ENCODE results near the gene NTNG2.
A peak's percentile ranks its signal among the peaks of the same experiment; 100 is the strongest.

The NTNG2 gene

DNA sequence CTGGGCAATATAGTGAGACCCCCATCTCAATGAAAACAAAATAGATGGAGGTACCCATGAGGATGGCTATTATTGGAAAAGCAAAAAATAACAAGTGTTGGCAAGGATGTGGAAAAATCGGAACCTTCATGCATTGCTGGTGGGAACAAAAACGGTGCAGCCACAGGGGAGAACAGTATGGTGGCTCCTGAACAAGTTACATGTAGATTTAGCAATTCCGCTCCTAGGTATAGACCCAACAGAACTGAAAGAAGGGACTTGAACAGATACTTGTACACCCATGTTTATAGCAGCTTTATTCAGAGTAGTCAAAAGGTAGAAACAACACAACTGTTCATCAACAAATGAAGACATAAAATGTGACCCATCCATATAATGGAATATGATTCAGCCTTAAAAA is 43.0 kb downstream of the NTNG2 start:
- no peak for DNase-seq (ENCODE audit: low spot score)

- DNase-seq (ENCODE audit: low spot score) = no peak
Measured at GRCh38 chr9:132207215-132207614, 45.4 kb downstream of the NTNG2 start.

- no peak for DNase-seq (ENCODE audit: low spot score)
Measured at GRCh38 chr9:132207839-132208615, 46.2 kb downstream of the NTNG2 start.

DNA sequence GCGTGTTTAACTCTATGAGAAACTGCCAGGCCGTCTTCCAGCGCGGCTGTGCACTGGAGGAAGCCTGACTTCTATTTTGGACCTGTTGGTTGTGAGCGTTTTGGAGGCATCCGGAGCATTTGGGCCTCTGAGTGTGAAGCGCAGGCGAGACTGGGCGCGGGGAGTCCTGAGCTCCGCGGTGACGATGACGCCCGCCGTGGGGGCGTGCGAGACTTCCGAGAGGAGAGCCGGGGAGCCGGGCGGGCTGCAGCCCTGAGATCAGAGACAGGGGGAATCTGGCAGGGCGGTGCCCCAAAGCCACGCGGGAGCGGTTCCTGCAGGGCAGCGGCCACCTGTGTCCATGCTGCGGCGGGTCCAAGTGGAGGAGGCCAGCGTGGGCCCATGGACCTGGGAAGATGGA is 47.4 kb downstream of the NTNG2 start:
- DNase-seq (ENCODE audit: low spot score) = no peak

DNA sequence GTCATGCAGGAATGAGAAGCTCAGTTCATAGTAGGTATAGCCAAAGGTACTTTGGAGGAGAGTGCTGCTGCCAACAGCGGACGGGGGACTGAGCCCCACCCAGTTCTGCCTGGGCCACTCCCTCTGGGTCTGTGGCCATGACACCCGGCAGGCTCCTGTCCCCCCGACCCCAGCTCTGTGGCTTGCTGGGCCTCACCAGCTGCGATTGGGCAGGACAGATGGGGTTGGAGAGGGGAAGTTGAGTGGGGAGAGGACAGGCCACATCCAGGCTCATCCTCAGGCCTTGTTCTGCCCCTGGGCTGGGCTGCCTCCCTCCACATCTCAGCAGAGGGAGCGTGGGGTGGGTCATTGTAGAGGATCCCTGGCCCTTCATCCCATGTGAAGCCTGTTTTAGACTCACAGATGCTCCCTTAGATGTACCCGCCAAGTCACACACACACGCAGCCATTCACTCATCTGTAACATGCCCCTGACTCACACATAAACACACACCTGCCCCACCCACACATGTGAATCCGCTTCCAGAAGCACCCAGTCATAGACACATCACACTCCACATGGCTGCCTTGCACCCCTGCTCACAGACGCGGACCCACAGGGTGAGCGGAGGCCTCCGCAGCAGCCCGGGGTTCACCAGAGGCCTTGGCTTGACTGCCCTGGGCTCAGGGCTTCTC is 48.8 kb downstream of the NTNG2 start:
- DNase-seq (ENCODE audit: low spot score) = no peak

- DNase-seq (ENCODE audit: low spot score) = no peak
Measured at GRCh38 chr9:132211570-132211969, 49.7 kb downstream of the NTNG2 start.

DNA sequence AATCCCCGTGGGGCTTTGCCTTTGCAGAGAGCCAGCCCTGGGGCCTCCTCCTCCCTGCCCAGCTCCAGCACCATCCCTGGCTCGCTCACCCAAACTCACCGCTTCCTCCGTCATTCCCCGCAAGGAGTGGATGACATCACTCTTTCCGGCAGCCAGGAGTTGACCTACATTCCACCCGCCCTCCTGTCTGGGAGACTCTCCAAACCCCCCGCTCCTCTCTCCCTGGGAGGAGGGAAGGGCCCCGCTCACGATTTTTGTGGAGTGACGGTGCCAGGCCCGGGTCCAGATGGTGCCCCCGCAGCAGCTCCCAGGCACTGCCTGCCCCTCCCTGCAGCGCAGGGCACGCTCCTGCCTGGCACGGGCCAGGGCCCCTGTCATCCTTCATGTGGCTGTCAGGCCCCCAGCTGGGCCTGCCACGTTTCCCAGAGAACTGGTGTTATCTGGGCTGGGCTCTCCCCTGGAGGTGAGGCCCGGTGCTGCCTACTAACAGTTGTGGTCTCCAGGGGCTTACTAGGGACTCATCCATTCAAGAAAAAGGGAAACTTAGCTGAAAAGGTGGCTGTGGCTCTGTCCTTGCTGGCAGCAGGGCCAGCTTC is 52.3 kb downstream of the NTNG2 start:
- DNase-seq (ENCODE audit: low spot score) = peak; percentile 79

DNA sequence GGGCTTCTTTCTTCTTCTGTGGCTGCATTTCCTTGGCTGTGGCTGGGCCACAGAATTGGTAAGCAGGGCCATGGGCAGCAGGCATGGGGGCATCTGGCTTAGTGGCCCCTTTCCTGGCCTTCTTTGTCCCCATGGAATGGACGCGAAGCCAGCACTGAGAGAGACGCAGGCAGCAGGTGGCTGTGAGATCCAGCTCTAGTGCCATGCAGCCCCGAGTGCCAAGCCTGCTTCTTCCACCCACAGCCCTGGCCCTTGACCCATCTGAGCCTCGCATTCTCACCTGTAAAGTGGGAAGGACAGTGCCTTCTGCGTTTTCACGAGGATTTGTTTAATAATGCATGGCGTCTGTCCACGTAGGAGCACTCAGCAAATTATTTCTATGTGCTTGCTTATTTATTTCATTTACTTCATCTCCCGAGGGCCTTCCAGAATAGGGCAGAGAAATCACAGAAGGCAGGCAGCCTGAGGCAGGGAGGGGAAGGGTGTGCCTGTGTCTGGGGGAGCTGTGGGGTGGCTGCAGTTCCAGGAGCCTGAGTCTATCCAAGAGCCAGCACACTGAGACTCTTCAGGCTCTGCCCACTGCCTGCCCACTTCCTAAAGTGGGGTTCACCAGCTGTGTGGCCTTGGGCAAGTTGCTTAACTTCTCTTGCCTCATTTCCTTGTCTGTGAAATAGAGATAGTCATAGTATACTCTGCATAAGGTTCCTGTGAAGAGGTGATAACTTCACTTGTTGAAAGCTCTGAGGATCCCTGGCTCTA is 55.2 kb downstream of the NTNG2 start:
- DNase-seq (ENCODE audit: low spot score) = no peak

GRCh38 chr9:132218208-132218607 is 56.4 kb downstream of the NTNG2 start:
- no peak for DNase-seq (ENCODE audit: low spot score)

- DNase-seq (ENCODE audit: low spot score) = no peak
Measured at GRCh38 chr9:132221941-132222340, 60.1 kb downstream of the NTNG2 start.

- no peak for DNase-seq (ENCODE audit: low spot score)
Measured at GRCh38 chr9:132224645-132225044, 62.8 kb downstream of the NTNG2 start.

DNA sequence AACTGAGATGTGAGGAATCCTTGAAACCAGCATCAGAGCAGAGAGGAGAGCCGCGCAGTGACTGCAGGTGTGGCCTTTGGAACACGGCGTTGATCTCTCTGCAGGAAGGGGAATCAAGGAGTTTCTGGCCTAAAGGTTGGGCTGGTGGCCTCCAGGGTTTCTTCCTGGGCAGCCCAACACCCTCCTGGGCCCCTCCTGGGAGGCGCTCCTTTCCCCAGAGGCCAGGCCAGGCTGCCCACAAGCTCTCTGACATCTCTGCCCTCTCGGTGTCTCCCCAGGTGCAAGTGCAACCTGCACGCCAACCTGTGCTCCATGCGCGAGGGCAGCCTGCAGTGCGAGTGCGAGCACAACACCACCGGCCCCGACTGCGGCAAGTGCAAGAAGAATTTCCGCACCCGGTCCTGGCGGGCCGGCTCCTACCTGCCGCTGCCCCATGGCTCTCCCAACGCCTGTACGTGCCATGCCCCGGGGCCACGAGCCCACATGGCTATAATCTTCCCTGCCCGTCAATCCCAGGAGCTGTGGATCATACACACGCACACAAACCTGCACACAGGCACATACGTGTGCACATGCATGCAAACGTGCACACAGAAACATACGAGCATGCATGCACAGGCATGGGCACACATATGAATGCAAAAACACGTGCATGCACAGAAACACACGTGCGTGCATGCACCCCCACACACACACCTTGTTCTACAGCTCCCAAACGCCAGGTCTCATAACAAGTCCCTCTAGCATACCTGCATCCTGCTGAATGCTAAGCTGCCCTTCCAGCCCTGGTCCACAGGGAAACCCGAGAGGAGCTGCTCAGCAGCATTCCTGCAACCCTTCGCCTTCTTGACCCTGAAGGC is 64.9 kb downstream of the NTNG2 start:
- DNase-seq (ENCODE audit: low spot score) = no peak

DNA sequence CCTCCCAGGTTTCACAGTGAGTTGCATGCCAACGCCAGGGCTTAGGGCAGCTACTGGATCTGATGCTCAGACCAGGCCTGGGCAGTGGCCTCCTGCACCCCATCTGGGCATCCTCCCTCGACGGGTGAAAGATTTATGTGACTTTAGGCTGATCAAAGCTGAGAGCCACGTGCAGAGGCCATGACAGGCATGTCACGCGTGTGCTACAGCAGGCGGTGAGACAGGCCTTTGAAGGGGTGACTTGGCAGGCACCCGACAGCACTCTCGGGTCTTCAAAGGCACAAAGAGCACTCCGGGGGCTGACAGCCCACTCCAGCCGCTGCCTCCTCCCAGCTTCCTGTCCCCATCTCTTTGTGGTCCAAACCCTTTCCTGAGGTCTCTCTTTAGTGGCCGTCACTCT is 66.2 kb downstream of the NTNG2 start:
- no peak for DNase-seq (ENCODE audit: low spot score)

DNA sequence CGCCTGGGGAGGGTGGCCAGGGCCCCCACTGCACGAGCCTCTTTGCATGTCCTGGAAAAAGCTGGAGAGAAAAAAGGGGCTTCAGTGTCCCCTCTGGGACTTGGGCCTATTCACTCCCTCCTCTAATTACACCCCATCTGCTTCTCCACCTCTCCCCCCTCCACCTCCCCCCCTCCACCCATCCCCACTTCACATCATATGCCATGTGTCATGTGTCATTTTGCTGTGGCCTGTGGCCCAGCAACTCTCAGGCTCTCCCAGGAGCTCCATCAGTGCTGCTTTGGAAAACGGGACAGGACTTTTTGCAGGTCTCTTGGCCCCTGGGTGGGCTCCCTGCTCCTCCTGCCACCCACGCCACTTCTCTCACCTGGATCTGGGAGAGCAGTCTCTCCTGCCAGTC is 68.7 kb downstream of the NTNG2 start:
- DNase-seq (ENCODE audit: low spot score) = no peak

DNA sequence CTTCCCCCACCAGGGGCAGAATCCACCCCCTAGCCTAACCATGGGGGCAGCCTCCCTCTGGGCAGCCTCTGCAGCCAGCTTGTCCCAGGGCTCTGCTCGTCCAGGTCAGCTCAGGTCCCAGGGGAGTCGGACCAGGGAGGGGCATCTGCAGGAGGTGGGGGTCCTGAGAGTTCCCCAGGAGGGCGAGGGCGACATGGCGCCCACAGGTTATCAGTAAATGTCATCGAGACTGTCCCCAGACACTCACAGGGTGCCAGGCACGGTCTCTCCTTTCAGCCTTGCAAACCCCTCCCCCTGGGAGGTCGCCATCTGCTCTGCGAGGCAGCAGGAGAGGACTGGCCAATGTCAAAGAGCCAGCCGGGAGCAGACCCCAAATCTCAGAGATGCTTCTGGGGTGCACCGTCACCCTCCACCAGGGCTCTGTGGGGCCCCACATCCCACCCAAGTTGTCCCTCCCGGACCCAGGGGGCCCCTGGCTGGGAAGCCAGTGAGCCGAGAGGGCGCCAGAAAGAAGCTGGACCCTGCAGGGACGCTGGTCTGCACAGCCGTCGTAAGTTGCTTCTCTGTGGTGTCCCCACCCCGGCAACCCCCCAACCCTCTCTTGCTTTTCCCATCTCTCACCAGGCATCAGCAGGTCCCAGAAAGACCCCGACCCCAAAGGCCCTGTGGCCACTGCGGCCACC is 69.3 kb downstream of the NTNG2 start:
- no peak for DNase-seq (ENCODE audit: low spot score)

DNA sequence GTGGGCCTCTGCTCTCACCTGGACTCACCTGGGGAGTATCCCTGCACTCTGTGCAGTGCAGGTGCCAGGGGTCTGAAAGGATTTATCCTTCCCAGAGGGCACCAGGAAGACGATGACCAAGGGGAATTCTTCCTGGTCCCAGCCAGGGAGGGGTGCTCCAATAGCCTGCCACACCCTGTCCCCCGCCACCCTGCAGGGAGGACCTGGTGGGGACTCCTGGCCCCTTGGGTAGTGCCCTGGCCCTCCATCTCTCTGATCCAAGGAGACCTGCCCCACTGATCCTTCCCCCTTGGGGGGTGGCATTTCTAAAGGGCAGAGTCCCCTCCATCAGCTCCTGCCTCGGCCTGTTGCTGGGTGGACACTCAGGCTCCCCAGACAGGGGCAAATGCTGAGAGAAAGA is 70.7 kb downstream of the NTNG2 start:
- no peak for DNase-seq (ENCODE audit: low spot score)

GRCh38 chr9:132233138-132233537 is 71.3 kb downstream of the NTNG2 start:
- no peak for DNase-seq (ENCODE audit: low spot score)

DNA sequence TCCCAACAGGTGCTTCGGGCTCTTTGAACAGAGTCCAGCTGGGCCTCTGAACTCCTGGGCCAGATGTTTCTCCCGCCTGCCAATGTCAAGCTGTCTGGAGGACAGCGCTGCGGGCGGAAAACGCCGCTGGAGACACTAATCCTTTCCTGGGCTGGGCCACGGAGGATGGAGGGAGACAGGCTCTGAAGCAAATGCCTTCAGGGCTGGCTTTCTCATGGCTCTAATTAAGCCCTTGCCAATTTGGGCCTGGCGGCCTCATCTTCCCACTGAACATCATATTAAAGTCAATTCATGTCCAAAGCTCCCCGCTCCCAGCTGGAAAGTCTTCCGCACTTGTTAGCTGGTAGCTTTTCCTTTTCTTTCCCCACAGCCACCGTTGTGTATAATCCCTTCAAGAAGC is 72.7 kb downstream of the NTNG2 start:
- no peak for DNase-seq (ENCODE audit: low spot score)

DNA sequence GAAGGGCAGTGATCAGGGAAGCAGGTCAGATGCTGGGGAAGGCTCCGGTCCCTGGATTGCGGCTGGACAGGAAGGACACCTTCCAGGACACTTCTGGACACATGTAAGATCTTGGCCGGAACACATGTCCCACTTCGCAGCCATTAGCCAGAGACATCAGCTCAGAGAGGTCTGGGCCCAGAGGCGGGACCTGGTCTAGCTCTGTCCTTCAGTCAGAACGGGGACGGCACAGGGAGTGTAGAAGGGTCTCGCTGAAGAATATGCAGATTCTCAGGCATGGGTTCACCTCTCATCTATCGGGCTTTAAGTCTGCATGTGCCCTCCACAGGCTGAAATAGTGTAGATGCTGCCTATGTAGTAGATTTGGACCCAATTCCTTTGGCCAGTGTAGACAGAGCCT is 73.3 kb downstream of the NTNG2 start:
- no peak for DNase-seq (ENCODE audit: low spot score)

DNA sequence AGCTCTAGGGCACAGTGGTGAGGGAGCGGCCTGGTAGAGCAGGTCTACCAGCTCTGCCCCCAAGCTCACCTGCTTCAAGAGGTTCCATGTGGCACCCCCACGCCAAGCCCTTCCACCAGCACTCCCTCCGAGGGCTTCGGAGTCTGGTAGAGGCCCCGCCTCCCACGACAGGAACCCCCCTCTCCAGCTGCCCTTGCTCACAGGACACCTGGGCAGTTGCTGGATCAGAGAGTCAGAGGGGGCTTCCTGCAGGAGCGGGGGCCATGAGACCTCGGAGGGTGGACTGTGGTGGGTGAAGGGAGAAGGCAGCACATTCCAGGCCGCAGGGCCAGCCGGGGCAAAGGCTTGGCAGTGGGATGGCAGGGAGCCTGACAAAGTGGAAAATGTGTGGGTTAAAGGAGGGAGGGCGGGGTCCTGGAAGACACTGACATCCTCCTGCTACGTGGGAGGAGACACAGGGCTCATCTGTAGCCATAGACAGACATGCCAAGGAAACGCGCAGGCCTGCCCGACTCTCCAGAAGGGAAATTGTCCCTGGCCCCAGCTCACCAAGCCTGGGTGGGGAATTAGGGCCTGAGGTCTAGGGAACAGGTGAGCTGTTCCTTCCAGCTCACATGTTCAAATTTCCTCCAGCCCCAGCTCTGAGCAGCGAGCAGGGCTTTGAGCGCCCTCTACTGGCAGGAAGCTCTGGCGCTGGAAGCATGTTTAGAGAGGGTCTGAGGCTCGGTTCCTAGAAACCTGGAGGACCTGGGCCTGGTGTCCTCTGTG is 74.2 kb downstream of the NTNG2 start:
- no peak for DNase-seq (ENCODE audit: low spot score)
